ENCODE results near the gene ILKAP. TPM values are rescaled to one million over a fixed set of nuclear protein-coding genes. Genes with fewer than 3 reads are reported as not detected.

Gene ILKAP
- polyA plus RNA-seq, 3 donors, result 23.2 to 44.2 (median 29.3) TPM

- TF ChIP-seq, protein P1, sequence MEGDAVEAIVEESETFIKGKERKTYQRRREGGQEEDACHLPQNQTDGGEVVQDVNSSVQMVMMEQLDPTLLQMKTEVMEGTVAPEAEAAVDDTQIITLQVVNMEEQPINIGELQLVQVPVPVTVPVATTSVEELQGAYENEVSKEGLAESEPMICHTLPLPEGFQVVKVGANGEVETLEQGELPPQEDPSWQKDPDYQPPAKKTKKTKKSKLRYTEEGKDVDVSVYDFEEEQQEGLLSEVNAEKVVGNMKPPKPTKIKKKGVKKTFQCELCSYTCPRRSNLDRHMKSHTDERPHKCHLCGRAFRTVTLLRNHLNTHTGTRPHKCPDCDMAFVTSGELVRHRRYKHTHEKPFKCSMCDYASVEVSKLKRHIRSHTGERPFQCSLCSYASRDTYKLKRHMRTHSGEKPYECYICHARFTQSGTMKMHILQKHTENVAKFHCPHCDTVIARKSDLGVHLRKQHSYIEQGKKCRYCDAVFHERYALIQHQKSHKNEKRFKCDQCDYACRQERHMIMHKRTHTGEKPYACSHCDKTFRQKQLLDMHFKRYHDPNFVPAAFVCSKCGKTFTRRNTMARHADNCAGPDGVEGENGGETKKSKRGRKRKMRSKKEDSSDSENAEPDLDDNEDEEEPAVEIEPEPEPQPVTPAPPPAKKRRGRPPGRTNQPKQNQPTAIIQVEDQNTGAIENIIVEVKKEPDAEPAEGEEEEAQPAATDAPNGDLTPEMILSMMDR (IDR thresholded peaks at IDR 0.05), result no peak
- no peaks in the 10 kb centered on the region for H3K9me3 ChIP-seq (replicated peaks in 1 of 2; ENCODE audit: control insufficient read depth in 1 of 2, insufficient read depth in 1 of 2, low read length in 2 of 2)
- Mint-ChIP-seq H3K27me3 (ENCODE audit: low read depth in 3 of 3) (peaks cover 0 to 2% (median 1%) of the 10 kb centered on the region in 3 donors), H3K4me1 (no peaks in the 10 kb centered on the region), H3K4me3 (no peak overlapping the region), H3K36me3 (no peaks in the 10 kb centered on the region), H3K27ac (no peak overlapping the region), H3K9me3 (no peaks in the 10 kb centered on the region)
- no peaks in the 10 kb centered on the region for H4K20me1 ChIP-seq (ENCODE audit: insufficient read depth, low read length)
- no peak overlapping the region for H3K4me3 ChIP-seq (replicated peaks in 1 of 3; ENCODE audit: low read depth in 2 of 3, low read length in 3 of 3)
- H3K79me2 ChIP-seq (ENCODE audit: insufficient read depth, low read length), result no peaks in the 10 kb centered on the region
- peaks cover 0 to 3% of the 10 kb centered on the region in 2 donors for H3K4me1 ChIP-seq (ENCODE audit: control insufficient read depth in 1 of 2, insufficient read depth in 2 of 2, low read length in 2 of 2)
- H3K27me3 ChIP-seq (ENCODE audit: control insufficient read depth in 2 of 2, insufficient read depth in 2 of 2, low read length in 2 of 2), result no peaks in the 10 kb centered on the region
- intact Hi-C loops (cut with micrococcal nuclease), result no loop called here
- no peak overlapping the region for H3K4me2 ChIP-seq (replicated peaks; ENCODE audit: extremely low read depth, low read length, poor library complexity, severe bottlenecking)
- no peak overlapping the region for H3K27ac ChIP-seq (ENCODE audit: low read depth in 1 of 2, low read length in 2 of 2)
- H2AFZ ChIP-seq (ENCODE audit: insufficient read depth, low read depth, low read length, poor library complexity, severe bottlenecking), result peak overlapping the region; percentile 47
- no peak for DNase-seq
- no peak overlapping the region for H3K9ac ChIP-seq (ENCODE audit: insufficient read depth, low read length, poor library complexity, severe bottlenecking)
- 95% methylated on average over 2 of the region's 2 CpGs for WGBS (ENCODE audit: insufficient coverage)
- H3K36me3 ChIP-seq (replicated peaks in 1 of 2; ENCODE audit: control insufficient read depth in 1 of 2, insufficient read depth in 2 of 2, low read length in 2 of 2), result no peaks in the 10 kb centered on the region
Observed at GRCh38 chr2:238126775-238127164, 76.7 kb downstream of the ILKAP start.

GRCh38 chr2:238126338-238126737 lies 77.2 kb downstream of the ILKAP start:
- Histone ChIP-seq H3K4me1 (ENCODE audit: control insufficient read depth in 1 of 2, insufficient read depth in 2 of 2, low read length in 2 of 2) (peaks cover 0 to 3% of the 10 kb centered on the region in 2 donors), H3K4me3 (replicated peaks in 1 of 3; ENCODE audit: low read depth in 2 of 3, low read length in 3 of 3) (no peak overlapping the region), H4K20me1 (ENCODE audit: insufficient read depth, low read length) (no peaks in the 10 kb centered on the region), H3K36me3 (replicated peaks in 1 of 2; ENCODE audit: control insufficient read depth in 1 of 2, insufficient read depth in 2 of 2, low read length in 2 of 2) (no peaks in the 10 kb centered on the region), H3K4me2 (replicated peaks; ENCODE audit: extremely low read depth, low read length, poor library complexity, severe bottlenecking) (no peak overlapping the region), H3K27me3 (ENCODE audit: control insufficient read depth in 2 of 2, insufficient read depth in 2 of 2, low read length in 2 of 2) (no peaks in the 10 kb centered on the region), H3K27ac (ENCODE audit: low read depth in 1 of 2, low read length in 2 of 2) (no peak overlapping the region), H2AFZ (ENCODE audit: insufficient read depth, low read depth, low read length, poor library complexity, severe bottlenecking) (no peak overlapping the region), H3K9ac (ENCODE audit: insufficient read depth, low read length, poor library complexity, severe bottlenecking) (no peak overlapping the region), H3K79me2 (ENCODE audit: insufficient read depth, low read length) (no peaks in the 10 kb centered on the region), H3K9me3 (replicated peaks in 1 of 2; ENCODE audit: control insufficient read depth in 1 of 2, insufficient read depth in 1 of 2, low read length in 2 of 2) (no peaks in the 10 kb centered on the region)
- H3K36me3 Mint-ChIP-seq, result no peaks in the 10 kb centered on the region
- peaks cover 0 to 2% (median 1%) of the 10 kb centered on the region in 3 donors for H3K27me3 Mint-ChIP-seq (ENCODE audit: low read depth in 3 of 3)
- TF ChIP-seq, protein P1 (IDR thresholded peaks at IDR 0.05), result no peak
- 96% methylated on average over 2 of the region's 2 CpGs for WGBS (ENCODE audit: insufficient coverage)
- no peak overlapping the region for H3K4me3 Mint-ChIP-seq
- DNase-seq, result no peak
- intact Hi-C loops (cut with micrococcal nuclease), result no loop called here
- no peaks in the 10 kb centered on the region for H3K9me3 Mint-ChIP-seq
- H3K27ac Mint-ChIP-seq, result no peak overlapping the region
- H3K4me1 Mint-ChIP-seq, result no peaks in the 10 kb centered on the region

All from CD14-positive monocyte (primary cell).